Stimulated activated CD4-positive, alpha-beta T cell treated with anti-CD3 and anti-CD28 coated beads, Interleukin-4, amount 100 ng/mL, for 4 hours (primary cell): ENCODE measurements around the gene TESK2.
A peak's percentile ranks its signal among the peaks of the same experiment; 100 is the strongest.

Source experiments
- DNase-seq, 2 experiments: peaks; one replicate each; pipeline ENCODE4 v3.0.0-alpha.2; 2020

The TESK2 gene

GRCh38 chr1:45331436-45332345 is 159.3 kb downstream of the TESK2 start:
- no peak for DNase-seq

DNA sequence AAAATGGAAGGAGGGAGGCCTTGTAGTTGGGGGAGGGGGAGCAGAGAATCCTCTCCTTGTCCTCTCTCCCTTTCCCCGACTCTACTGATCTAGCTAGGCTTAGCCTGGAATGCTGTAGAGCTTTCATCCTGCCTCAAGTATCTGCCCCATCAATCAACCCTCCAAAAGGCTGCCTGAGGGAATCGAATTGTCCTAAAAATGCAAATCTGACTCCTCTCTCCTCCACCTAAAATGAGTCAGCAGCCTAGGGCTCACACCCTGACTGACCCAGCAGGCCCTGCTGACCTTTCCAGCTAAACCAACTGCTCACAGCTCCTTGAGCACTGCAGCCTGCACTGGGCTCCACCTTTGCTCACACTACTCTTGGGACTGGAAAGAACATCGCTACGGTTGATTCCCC is 161.5 kb downstream of the TESK2 start:
- no peak for DNase-seq

GRCh38 chr1:45328680-45329079 is 162.3 kb downstream of the TESK2 start:
- DNase-seq, result no peak

DNA sequence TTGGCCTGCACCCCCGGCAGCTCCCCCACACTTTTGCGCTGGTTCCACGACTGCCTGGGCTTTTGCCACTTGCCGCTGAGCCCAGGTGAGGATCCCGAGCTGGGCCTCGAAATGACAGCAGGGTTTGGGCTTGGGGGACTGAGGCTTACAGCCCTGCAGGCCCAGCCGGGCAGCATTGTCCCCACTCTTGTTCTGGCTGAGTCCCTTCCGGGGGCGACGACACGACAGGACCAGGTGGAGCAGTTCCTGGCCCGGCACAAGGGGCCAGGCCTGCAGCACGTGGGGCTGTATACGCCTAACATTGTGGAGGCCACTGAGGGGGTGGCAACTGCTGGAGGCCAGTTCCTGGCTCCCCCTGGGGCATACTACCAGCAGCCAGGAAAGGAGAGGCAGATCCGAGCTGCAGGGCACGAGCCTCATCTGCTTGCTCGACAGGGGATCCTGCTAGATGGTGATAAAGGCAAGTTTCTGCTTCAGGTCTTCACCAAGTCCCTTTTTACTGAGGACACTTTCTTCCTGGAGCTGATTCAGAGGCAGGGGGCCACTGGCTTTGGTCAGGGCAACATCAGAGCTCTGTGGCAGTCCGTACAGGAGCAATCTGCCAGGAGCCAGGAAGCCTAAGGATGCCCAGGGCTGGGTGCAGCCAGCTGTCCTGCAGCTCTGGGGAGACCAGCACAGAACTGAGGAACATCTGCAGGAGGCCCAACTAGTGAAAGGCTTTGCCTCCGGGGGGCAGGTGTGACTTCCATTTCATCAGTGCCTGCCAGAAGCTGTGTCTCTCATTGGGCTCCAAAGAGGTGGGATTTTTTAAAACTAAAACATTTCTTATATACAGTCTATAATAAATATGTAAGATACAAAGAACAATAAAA is 163.1 kb downstream of the TESK2 start:
- DNase-seq, result no peak

DNA sequence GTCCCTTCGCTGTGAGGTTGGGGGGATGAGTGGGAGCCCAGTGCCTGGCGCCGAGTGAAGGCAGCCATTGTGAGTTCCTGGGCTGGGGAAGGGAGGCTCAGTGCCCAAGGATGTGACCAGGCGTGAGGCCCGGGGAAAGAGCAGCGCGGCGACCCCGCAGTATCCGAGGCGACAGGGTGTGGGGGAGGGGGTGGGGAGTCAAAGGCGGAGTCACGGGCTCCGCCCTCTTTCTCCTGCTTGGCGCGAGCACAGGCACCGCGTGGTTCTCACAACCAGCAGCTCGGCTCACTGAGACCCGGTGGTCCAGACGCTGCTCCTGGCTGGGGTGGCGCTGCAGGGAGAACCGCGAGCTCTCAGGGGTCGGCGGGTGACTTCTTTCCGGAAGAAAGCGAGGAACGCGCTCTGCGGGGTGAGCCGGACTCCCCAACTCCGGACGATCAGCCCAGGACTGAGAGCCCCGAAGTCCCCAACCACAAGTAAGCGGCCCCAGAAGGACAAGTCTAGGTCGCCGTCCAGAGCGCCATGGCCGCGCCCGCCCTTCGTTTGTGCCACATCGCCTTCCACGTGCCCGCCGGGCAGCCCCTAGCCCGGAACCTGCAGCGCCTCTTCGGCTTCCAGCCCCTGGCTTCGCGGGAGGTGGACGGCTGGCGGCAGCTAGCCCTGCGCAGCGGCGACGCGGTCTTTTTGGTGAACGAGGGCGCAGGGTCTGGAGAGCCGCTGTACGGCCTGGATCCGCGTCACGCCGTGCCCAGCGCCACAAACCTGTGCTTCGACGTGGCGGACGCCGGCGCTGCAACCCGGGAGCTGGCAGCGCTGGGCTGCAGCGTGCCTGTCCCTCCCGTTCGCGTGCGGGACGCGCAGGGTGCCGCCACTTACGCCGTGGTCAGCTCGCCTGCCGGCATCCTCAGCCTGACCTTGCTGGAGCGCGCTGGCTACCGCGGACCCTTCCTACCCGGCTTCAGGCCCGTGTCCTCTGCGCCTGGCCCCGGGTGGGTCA is 164.0 kb downstream of the TESK2 start, which contains the start of gene HPDL:
TSS of gene HPDL (plus strand) at position 269 of the 997 bp plus-strand sequence. CDS start at position 523, 254 bp downstream.
- DNase-seq, result peak; percentile 71 to 73

DNA sequence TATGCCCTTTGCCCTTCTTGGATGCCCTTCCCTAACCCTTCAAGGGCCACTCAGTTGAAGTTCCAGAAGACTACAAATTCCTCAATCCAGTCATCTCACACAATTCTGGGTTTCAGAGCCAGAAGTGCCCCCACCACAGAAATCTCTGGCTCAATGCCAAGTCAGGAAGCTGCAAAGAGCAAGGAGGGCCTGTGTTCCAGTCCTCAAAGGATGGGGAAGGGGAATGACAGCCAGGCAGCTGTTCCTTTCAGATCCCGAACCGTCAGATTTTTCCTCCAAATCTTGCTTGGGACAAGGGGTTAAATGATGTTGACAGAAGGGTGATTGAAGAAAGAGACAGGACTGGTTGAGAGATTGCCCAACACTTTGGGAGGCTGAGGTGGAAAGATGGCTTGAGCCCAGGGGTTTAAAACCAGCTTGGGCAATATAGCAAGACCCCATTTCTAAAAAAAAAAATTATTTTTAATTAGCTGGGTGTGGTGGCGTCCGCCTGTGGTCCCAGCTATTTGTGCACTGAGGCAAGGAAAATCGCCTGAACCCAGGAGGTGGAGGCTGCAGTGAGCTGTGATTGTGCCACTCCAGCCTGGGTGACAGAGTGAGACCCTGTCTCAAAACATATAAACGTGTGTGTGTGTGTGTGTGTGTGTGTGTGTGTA is 165.0 kb downstream of the TESK2 start:
- DNase-seq, result no peak

DNA sequence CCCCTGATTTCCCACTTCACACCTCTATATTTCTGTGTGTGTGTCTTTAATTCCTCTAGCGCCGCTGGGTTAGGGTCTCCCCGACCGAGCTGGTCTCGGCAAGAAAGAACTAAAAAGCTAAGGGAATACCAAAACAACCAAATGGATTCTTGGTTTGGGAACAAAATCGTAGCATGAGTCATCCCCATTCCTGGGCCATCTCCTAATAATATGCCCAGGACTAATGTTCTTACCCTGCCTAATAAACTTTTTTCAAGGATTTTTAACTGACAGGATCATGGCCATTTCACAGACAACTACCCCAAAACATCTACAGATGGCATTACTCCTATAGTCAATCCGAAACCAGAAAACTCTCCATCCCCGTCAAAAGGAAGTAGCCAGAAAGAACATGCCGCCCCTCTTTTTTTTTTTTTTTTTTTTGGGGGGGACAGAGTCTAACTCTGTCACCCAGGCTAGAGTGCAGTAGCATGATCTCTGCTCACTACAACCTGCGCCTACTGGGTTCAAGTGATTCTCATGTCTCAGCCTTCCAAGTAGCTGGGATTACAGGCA is 168.4 kb downstream of the TESK2 start:
- DNase-seq, result no peak

DNA sequence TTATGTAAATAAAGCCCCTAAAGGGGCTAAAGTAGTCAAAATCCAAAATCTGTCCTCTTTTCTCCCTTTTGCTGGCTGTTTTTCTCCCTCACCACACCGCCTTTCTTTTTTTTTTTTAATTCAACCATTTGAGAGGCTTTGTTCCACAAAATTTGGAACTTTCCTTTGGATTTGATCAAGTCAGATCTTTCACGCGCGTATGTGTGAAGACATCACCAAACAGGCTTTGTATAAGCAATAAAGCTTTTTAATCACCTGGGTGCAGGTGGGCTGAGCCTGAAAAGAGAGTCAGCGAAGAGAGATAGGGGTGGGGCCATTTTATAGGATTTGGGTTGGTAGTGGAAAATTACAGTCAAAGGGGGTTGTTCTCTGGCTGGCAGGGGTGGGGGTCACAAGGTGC is 169.5 kb downstream of the TESK2 start:
- DNase-seq, result no peak

DNA sequence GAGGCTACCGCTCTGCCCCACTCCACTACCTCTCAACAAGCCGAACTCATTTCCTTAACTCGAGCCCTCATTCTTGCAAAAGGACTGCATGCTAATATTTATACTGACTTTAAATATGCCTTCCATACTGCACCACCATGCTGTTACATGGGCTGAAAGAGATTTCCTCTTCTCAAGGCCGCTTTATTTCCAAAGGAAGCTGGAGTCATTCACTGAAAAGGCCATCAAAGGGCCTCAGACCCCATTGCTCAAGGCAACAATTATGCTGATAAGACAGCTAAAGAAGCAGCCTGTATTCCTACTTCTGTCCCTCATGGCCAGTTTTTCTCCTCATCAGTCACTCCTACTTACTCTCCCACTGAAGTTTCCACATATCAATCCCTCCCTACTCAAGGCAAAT is 171.2 kb downstream of the TESK2 start:
- no peak for DNase-seq

- DNase-seq, result no peak
Observed at GRCh38 chr1:45317166-45317565, 173.8 kb downstream of the TESK2 start.

DNA sequence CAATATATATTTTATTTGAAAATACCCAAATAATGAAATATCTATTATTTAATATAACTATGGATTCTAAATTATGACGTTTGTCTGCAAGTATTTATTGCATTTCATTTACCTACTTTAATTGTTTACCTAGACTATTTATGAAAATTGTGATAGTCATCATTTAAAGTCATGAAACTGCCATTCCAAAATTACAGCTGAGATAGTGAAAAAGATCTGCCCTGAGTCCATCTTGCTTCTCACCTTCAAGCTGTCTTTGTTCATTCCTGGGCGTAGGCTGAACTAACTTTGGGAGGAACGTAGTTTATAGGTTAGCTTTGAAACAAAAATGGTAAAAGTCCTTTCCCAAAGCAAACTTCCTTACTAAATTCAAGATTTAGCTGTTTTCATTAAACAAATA is 176.7 kb downstream of the TESK2 start:
- no peak for DNase-seq

GRCh38 chr1:45306905-45307304 is 184.1 kb downstream of the TESK2 start:
- DNase-seq, result no peak

DNA sequence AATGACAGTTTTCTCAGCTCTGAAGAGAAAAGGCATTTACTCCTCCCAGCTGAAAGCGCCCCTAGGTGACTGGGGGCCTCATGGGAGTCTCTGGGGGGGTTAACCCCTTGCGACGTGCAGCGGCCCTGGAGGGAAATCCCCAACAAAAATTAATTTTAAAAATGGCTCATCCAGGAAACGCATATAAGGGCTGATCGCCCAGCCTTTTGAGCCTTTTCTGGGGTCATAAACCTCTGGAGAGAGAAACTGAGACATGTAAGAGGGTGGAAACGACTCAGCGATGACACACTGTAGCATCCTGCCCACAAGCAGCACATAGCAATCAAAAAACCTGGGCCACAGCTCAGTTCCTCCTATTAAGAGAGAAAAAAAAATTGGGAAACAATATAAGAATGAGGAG is 184.6 kb downstream of the TESK2 start:
- peak; percentile 1 to 20 for DNase-seq

GRCh38 chr1:45305231-45305630 is 185.7 kb downstream of the TESK2 start:
- no peak for DNase-seq

GRCh38 chr1:45304311-45305081 is 186.5 kb downstream of the TESK2 start:
- no peak for DNase-seq

GRCh38 chr1:45303520-45304310 is 187.2 kb downstream of the TESK2 start:
- DNase-seq, result peak; percentile 99

- no peak for DNase-seq
Observed at GRCh38 chr1:45302505-45303150, 188.3 kb downstream of the TESK2 start.

- no peak for DNase-seq
Observed at GRCh38 chr1:45300669-45300997, 190.3 kb downstream of the TESK2 start.

DNA sequence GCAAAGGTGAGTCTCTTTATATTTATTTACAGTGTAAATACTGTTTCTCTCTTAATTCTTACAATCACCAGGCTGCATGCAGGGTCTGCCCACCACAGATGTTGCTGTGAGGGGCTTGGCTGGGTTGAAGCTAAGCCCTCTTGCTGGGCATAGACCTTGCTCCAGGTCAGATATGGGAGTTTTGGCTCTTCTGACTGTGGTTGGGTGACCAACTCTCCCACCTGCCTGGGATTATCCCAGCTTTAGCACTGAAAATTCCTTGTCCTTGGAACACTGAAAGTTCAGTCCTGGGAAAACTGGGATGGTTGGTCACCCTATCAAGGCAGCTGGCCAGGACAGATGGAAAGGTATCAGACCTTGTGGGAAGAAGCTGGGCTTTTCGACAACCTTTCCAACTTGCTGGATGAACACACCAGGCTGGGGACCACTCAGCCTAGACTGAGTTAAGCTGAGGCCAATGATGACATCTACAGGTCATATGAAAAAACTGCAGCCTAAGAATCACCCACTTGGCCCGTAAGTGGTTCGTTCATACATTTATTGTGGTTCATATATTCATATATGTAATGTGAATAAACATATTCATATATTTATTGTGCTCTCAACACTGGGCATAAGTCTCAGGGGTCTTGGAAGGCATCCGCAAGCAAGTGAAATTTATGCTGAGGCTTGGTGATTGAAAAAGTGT is 190.8 kb downstream of the TESK2 start:
- DNase-seq, result peak; percentile 11 to 18
